ENCODE results near the gene PAX7.

PAX7 gene

GRCh38 chr1:18731591-18732235 lies 101.1 kb downstream of the PAX7 start:
- Histone ChIP-seq H3K27ac (ENCODE audit: insufficient read depth in 1 of 2, low read depth in 1 of 2, low read length in 2 of 2, poor library complexity in 1 of 2, severe bottlenecking in 2 of 2) (no peak overlapping the region), H3K4me3 (ENCODE audit: control insufficient read depth in 1 of 7, extremely low read depth in 1 of 7, insufficient read depth in 4 of 7, low read depth in 2 of 7, low read length in 6 of 7) (no peak overlapping the region), H3K27me3 (replicated peaks in 2 of 5; ENCODE audit: control insufficient read depth in 4 of 5, insufficient read depth in 5 of 5, low read length in 4 of 5) (peaks cover 3 to 89% (median 30%) of the 10 kb centered on the region in 5 experiments), H3K9me3 (ENCODE audit: control extremely low read depth in 1 of 5, control insufficient read depth in 4 of 5, insufficient read depth in 2 of 5, low read depth in 1 of 5, low read length in 4 of 5) (no peaks in the 10 kb centered on the region), H3K36me3 (ENCODE audit: control insufficient read depth in 4 of 4, insufficient read depth in 4 of 4, low read length in 3 of 4) (no peaks in the 10 kb centered on the region), H3K4me1 (ENCODE audit: control extremely low read depth in 1 of 4, control insufficient read depth in 4 of 4, insufficient read depth in 4 of 4, low read length in 3 of 4) (no peaks in the 10 kb centered on the region)
- ChIA-PET CTCF (interaction anchor here (0.7 kb wide), 1 partner anchor 42 kb away, joined by 3 read pairs; no protein-coding TSS in a partner anchor), POLR2A (no interaction called here)
- no peak for DNase-seq
- 86% methylated on average over 8 of the region's 10 CpGs for WGBS (ENCODE audit: insufficient coverage)

DNA sequence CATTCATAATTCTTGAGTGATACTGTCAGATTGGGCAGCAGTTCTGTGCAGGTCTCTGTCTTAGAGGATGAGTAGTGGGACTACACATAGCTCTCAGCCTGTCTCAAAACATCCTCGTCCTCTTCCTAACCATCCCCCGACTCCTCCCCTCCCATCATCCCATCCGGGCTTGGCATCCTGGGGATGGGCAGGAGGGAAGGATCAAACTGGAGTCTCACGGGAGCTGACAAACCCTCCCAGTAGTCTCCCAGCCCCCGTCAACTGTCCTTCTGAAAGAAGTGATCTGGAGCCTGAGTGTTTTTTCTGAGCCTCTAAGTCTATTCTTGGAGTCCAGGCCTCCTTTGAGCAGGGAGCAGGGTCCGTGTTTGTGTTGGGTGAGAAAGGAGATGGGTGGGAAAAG lies 102.0 kb downstream of the PAX7 start:
- ChIA-PET POLR2A (no interaction called here), CTCF (no interaction called here)
- no peak overlapping the region for H3K4me3 ChIP-seq (ENCODE audit: control insufficient read depth in 1 of 7, extremely low read depth in 1 of 7, insufficient read depth in 4 of 7, low read depth in 2 of 7, low read length in 6 of 7)
- no peaks in the 10 kb centered on the region for H3K36me3 ChIP-seq (ENCODE audit: control insufficient read depth in 4 of 4, insufficient read depth in 4 of 4, low read length in 3 of 4)
- whole genome bisulfite sequencing (ENCODE audit: insufficient coverage): no CpG with 5 or more reads among the region's 6 CpGs
- H3K9me3 ChIP-seq (ENCODE audit: control extremely low read depth in 1 of 5, control insufficient read depth in 4 of 5, insufficient read depth in 2 of 5, low read depth in 1 of 5, low read length in 4 of 5): no peaks in the 10 kb centered on the region
- peaks cover 0 to 83% (median 23%) of the 10 kb centered on the region in 5 experiments for H3K27me3 ChIP-seq (replicated peaks in 2 of 5; ENCODE audit: control insufficient read depth in 4 of 5, insufficient read depth in 5 of 5, low read length in 4 of 5)
- no peak for DNase-seq
- H3K4me1 ChIP-seq (ENCODE audit: control extremely low read depth in 1 of 4, control insufficient read depth in 4 of 4, insufficient read depth in 4 of 4, low read length in 3 of 4): no peaks in the 10 kb centered on the region
- H3K27ac ChIP-seq (ENCODE audit: insufficient read depth in 1 of 2, low read depth in 1 of 2, low read length in 2 of 2, poor library complexity in 1 of 2, severe bottlenecking in 2 of 2): no peak overlapping the region

DNA sequence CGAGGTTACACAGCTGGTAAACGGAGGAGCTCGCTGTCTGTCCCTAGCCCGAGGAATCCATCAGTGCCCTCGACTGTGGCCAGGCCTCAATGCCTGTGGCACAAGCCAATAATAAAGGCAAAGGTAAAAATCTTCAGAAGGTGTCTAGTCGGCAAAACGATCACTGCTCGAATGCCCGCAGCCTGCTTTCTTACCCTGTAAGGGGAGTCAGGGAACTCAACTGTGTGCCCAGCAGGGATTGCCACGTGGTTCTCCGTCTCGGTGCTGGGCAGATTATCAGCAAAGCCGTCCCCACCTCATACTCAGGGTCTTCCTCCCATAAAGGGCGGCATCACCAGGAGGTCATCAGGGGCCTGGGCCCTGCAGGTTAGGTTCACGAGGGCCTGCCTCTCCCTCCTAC lies 103.4 kb downstream of the PAX7 start:
- POLR2A ChIA-PET: no interaction called here
- peaks cover 0 to 79% (median 20%) of the 10 kb centered on the region in 5 experiments for H3K27me3 ChIP-seq (replicated peaks in 2 of 5; ENCODE audit: control insufficient read depth in 4 of 5, insufficient read depth in 5 of 5, low read length in 4 of 5)

DNA sequence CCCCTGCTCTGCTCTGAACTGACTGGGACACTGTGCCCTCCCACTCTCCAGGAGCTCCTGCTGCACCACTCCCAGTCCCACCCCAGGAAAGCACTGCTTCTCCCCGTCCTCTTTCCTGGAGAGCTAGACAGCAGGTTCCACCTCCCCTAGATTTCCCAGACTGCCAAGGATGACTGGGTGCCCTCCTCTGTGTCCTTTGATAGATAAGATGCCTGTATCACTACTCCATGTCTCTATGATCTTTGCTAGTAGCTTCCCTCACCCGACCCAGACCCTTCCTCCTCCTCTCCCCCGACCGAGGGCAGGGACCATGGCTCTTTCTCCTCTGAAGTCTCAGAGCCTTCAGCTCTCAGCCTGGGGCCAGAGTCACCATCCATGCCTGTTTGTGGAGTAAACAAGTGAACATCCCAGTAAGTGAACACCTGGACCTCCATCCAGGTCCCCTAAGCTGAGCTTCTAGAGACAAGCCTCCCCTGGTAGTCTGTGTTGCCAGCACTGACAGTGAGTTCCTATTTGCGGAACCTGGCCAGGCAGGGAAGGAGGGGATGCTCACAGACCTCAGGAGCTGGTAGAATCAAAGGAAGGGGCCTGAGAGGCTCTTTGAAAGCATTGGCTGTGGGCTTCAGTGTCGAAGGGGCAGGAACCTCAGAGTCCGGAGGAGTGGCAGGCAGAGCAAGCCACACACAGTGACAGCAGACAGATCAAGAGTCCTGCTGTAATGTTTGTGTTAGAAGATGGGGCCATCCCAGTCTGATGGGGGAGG lies 104.0 kb downstream of the PAX7 start:
- H3K36me3 ChIP-seq (ENCODE audit: control insufficient read depth in 4 of 4, insufficient read depth in 4 of 4, low read length in 3 of 4): no peaks in the 10 kb centered on the region
- WGBS (ENCODE audit: insufficient coverage): 70% methylated on average over 7 of the region's 7 CpGs
- H3K4me3 ChIP-seq (ENCODE audit: control insufficient read depth in 1 of 7, extremely low read depth in 1 of 7, insufficient read depth in 4 of 7, low read depth in 2 of 7, low read length in 6 of 7): no peak overlapping the region
- no peak for DNase-seq
- peaks cover 0 to 73% (median 20%) of the 10 kb centered on the region in 5 experiments for H3K27me3 ChIP-seq (replicated peaks in 2 of 5; ENCODE audit: control insufficient read depth in 4 of 5, insufficient read depth in 5 of 5, low read length in 4 of 5)
- no peaks in the 10 kb centered on the region for H3K9me3 ChIP-seq (ENCODE audit: control extremely low read depth in 1 of 5, control insufficient read depth in 4 of 5, insufficient read depth in 2 of 5, low read depth in 1 of 5, low read length in 4 of 5)
- POLR2A ChIA-PET: no interaction called here
- CTCF ChIA-PET: no interaction called here
- H3K4me1 ChIP-seq (ENCODE audit: control extremely low read depth in 1 of 4, control insufficient read depth in 4 of 4, insufficient read depth in 4 of 4, low read length in 3 of 4): no peaks in the 10 kb centered on the region
- no peak overlapping the region for H3K27ac ChIP-seq (ENCODE audit: insufficient read depth in 1 of 2, low read depth in 1 of 2, low read length in 2 of 2, poor library complexity in 1 of 2, severe bottlenecking in 2 of 2)

More for the DNA sequence above, 103.4 kb downstream of the PAX7 start:
- WGBS (ENCODE audit: insufficient coverage): 76% methylated on average over 14 of the region's 15 CpGs
- Histone ChIP-seq H3K36me3 (ENCODE audit: control insufficient read depth in 4 of 4, insufficient read depth in 4 of 4, low read length in 3 of 4) (no peaks in the 10 kb centered on the region), H3K27ac (ENCODE audit: insufficient read depth in 1 of 2, low read depth in 1 of 2, low read length in 2 of 2, poor library complexity in 1 of 2, severe bottlenecking in 2 of 2) (no peak overlapping the region), H3K4me3 (ENCODE audit: control insufficient read depth in 1 of 7, extremely low read depth in 1 of 7, insufficient read depth in 4 of 7, low read depth in 2 of 7, low read length in 6 of 7) (no peak overlapping the region), H3K9me3 (ENCODE audit: control extremely low read depth in 1 of 5, control insufficient read depth in 4 of 5, insufficient read depth in 2 of 5, low read depth in 1 of 5, low read length in 4 of 5) (no peaks in the 10 kb centered on the region), H3K4me1 (ENCODE audit: control extremely low read depth in 1 of 4, control insufficient read depth in 4 of 4, insufficient read depth in 4 of 4, low read length in 3 of 4) (no peaks in the 10 kb centered on the region)
- no peak for DNase-seq
- CTCF ChIA-PET: no interaction called here

DNA sequence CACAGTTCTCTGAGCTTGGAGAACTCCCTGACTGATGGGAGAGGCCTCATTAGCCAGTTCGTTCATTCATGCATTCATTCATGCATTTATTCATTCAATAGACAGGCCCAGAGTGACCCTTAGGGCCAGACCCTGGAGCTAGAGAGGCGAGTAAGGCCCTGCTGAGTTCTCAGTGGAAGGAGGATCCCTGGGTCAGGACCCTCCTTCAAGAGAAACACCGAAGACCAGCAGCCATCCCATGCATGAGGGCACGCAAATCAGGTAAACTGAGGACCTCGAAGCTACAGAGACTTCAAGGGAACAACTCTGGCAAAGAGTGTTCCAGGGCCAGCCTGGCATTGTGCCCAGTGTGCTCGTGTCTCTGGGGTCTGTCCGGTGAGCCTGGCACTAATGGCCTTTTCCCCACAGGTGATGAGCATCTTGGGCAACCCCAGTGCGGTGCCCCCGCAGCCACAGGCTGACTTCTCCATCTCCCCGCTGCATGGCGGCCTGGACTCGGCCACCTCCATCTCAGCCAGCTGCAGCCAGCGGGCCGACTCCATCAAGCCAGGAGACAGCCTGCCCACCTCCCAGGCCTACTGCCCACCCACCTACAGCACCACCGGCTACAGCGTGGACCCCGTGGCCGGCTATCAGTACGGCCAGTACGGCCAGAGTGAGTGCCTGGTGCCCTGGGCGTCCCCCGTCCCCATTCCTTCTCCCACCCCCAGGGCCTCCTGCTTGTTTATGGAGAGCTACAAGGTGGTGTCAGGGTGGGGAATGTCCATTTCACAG lies 104.8 kb downstream of the PAX7 start:
- POLR2A ChIA-PET: no interaction called here
- H3K27me3 ChIP-seq (replicated peaks in 2 of 5; ENCODE audit: control insufficient read depth in 4 of 5, insufficient read depth in 5 of 5, low read length in 4 of 5): peaks cover 0 to 69% (median 20%) of the 10 kb centered on the region in 5 experiments
- no peaks in the 10 kb centered on the region for H3K4me1 ChIP-seq (ENCODE audit: control extremely low read depth in 1 of 4, control insufficient read depth in 4 of 4, insufficient read depth in 4 of 4, low read length in 3 of 4)
- H3K4me3 ChIP-seq (ENCODE audit: control insufficient read depth in 1 of 7, extremely low read depth in 1 of 7, insufficient read depth in 4 of 7, low read depth in 2 of 7, low read length in 6 of 7): no peak overlapping the region
- no peaks in the 10 kb centered on the region for H3K36me3 ChIP-seq (ENCODE audit: control insufficient read depth in 4 of 4, insufficient read depth in 4 of 4, low read length in 3 of 4)
- CTCF ChIA-PET: no interaction called here
- no peak overlapping the region for H3K27ac ChIP-seq (ENCODE audit: insufficient read depth in 1 of 2, low read depth in 1 of 2, low read length in 2 of 2, poor library complexity in 1 of 2, severe bottlenecking in 2 of 2)
- no peak for DNase-seq
- 95% methylated on average over 16 of the region's 22 CpGs for WGBS (ENCODE audit: insufficient coverage)
- no peaks in the 10 kb centered on the region for H3K9me3 ChIP-seq (ENCODE audit: control extremely low read depth in 1 of 5, control insufficient read depth in 4 of 5, insufficient read depth in 2 of 5, low read depth in 1 of 5, low read length in 4 of 5)

DNA sequence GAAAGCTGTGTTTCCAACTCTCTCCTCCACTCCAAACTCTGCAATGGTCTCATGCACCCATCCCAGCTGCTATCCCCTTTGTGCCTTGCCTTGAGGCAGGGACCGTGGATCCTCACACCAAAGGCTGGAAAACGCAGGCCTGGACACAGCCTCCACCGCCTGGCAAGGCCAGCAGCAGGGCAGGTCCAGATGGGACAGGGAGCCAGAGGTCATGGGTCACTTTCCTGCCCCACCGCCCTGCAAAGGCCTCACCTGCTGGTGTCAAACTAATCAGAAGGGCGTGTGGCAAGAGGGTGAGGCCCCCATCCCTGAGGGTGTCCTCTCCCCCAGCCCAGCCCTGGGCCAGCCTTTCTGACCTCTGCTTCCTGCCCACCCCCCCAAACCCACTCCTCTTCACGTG lies 106.3 kb downstream of the PAX7 start:
- no peaks in the 10 kb centered on the region for H3K4me1 ChIP-seq (ENCODE audit: control extremely low read depth in 1 of 4, control insufficient read depth in 4 of 4, insufficient read depth in 4 of 4, low read length in 3 of 4)
- no peak overlapping the region for H3K4me3 ChIP-seq (ENCODE audit: control insufficient read depth in 1 of 7, extremely low read depth in 1 of 7, insufficient read depth in 4 of 7, low read depth in 2 of 7, low read length in 6 of 7)
- ChIA-PET CTCF (no interaction called here), POLR2A (no interaction called here)
- H3K9me3 ChIP-seq (ENCODE audit: control extremely low read depth in 1 of 5, control insufficient read depth in 4 of 5, insufficient read depth in 2 of 5, low read depth in 1 of 5, low read length in 4 of 5): no peaks in the 10 kb centered on the region
- DNase-seq: no peak
- no peaks in the 10 kb centered on the region for H3K36me3 ChIP-seq (ENCODE audit: control insufficient read depth in 4 of 4, insufficient read depth in 4 of 4, low read length in 3 of 4)
- no peak overlapping the region for H3K27ac ChIP-seq (ENCODE audit: insufficient read depth in 1 of 2, low read depth in 1 of 2, low read length in 2 of 2, poor library complexity in 1 of 2, severe bottlenecking in 2 of 2)
- 84% methylated on average over 5 of the region's 6 CpGs for WGBS (ENCODE audit: insufficient coverage)
- H3K27me3 ChIP-seq (replicated peaks in 2 of 5; ENCODE audit: control insufficient read depth in 4 of 5, insufficient read depth in 5 of 5, low read length in 4 of 5): peaks cover 0 to 53% (median 11%) of the 10 kb centered on the region in 5 experiments

DNA sequence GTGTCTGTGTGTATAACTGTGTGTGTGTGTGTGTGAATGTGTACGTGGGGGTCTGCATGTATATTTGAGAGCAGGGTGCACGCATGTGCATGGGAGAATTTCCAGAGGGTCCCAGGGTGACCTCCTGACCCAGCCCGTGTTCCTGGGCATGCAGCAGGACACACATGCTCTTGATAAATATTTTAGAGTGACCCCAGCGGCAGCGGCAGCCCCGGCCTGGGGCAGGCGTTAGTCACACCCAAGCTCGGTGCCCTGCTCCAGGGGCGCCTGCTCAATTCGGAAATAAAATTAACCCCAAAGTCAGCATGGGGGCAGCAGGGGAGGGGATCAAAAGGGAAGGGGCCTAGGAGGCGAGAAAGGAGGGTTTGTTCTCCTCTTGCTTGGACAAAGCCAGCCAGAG lies 107.5 kb downstream of the PAX7 start:
- H3K27me3 ChIP-seq (replicated peaks in 2 of 5; ENCODE audit: control insufficient read depth in 4 of 5, insufficient read depth in 5 of 5, low read length in 4 of 5): peaks cover 0 to 48% (median 6%) of the 10 kb centered on the region in 5 experiments
- no peak for DNase-seq

More for the DNA sequence above, 107.5 kb downstream of the PAX7 start:
- ChIA-PET POLR2A (no interaction called here), CTCF (no interaction called here)
- Histone ChIP-seq H3K36me3 (ENCODE audit: control insufficient read depth in 4 of 4, insufficient read depth in 4 of 4, low read length in 3 of 4) (no peaks in the 10 kb centered on the region), H3K4me3 (ENCODE audit: control insufficient read depth in 1 of 7, extremely low read depth in 1 of 7, insufficient read depth in 4 of 7, low read depth in 2 of 7, low read length in 6 of 7) (no peak overlapping the region), H3K9me3 (ENCODE audit: control extremely low read depth in 1 of 5, control insufficient read depth in 4 of 5, insufficient read depth in 2 of 5, low read depth in 1 of 5, low read length in 4 of 5) (no peaks in the 10 kb centered on the region), H3K27ac (ENCODE audit: insufficient read depth in 1 of 2, low read depth in 1 of 2, low read length in 2 of 2, poor library complexity in 1 of 2, severe bottlenecking in 2 of 2) (no peak overlapping the region), H3K4me1 (ENCODE audit: control extremely low read depth in 1 of 4, control insufficient read depth in 4 of 4, insufficient read depth in 4 of 4, low read length in 3 of 4) (no peaks in the 10 kb centered on the region)
- 74% methylated on average over 7 of the region's 11 CpGs for WGBS (ENCODE audit: insufficient coverage)

All from common myeloid progenitor, CD34-positive (primary cell).